Natural killer cell treated with Interleukin-12 subunit alpha and Interleukin-12 subunit beta and Interleukin-15 and Interleukin-18, amount 100 ng/mL, for 72 hours (primary cell): Measurements from ENCODE around the gene PNPLA2. TPM values are rescaled to one million over a fixed set of nuclear protein-coding genes. Genes with fewer than 3 reads are reported as not detected.

Experiments
- ATAC-seq, 2 donors: fragments of 150-1000 bp; cut with Tn5 transposase in 1 of 2; sonication (Bioruptor Pico), chemical (Tn5 transposase) in 1 of 2; 2 replicates each; pipeline ENCODE4 v1.10.0; 2021
- DNase-seq: peaks from one replicate; pipeline ENCODE4 v3.0.0; 2022; ENCODE audit warnings: low spot score
- H3K27ac Mint-ChIP-seq, 2 donors: 1 replicate in 1 of 2; 2 replicates in 1 of 2; pipeline ENCODE4 v1.8.0; 2022; ENCODE audit warnings: mixed read lengths in 2 of 2, mild to moderate bottlenecking in 1 of 2, moderate library complexity in 1 of 2
- H3K27me3 Mint-ChIP-seq, 2 donors: 1 replicate in 1 of 2; 2 replicates in 1 of 2; pipeline ENCODE4 v1.8.0; 2022; ENCODE audit warnings: mixed read lengths in 2 of 2
- H3K36me3 Mint-ChIP-seq: one replicate; pipeline ENCODE4 v1.8.0; 2022; ENCODE audit warnings: mixed read lengths
- H3K4me1 Mint-ChIP-seq, 2 donors: 1 replicate in 1 of 2; 2 replicates in 1 of 2; pipeline ENCODE4 v1.8.0; 2022; ENCODE audit warnings: low read depth in 2 of 2, mixed read lengths in 2 of 2, mild to moderate bottlenecking in 1 of 2
- H3K4me3 Mint-ChIP-seq: one replicate; pipeline ENCODE4 v1.8.0; 2022; ENCODE audit warnings: mixed read lengths
- H3K9me3 Mint-ChIP-seq: 2 replicates; pipeline ENCODE4 v1.8.0; 2022; ENCODE audit warnings: mixed read lengths
- total RNA-seq, 2 donors: library from RNA; stranded (reverse); gene quantifications; one replicate each; pipeline ENCODE4 v1.2.3, GENCODE V29; 2022

PNPLA2 gene
- total RNA-seq, 2 donors from 2014 or later: 69.0 to 95.0 TPM

GRCh38 chr11:790721-791564 lies 27.8 kb upstream of the PNPLA2 start:
- Mint-ChIP-seq H3K4me3 (no peak overlapping the region), H3K36me3 (no peaks in the 10 kb centered on the region), H3K27me3 (no peaks in the 10 kb centered on the region), H3K27ac (no peak overlapping the region), H3K9me3 (no peaks in the 10 kb centered on the region), H3K4me1 (peaks cover 2 to 6% of the 10 kb centered on the region in 2 donors)
- DNase-seq: no peak
- ATAC-seq: peak in 1 of 2 donors; percentile 1

- Mint-ChIP-seq H3K4me3 (no peak overlapping the region), H3K36me3 (no peaks in the 10 kb centered on the region), H3K27ac (no peak overlapping the region), H3K27me3 (no peaks in the 10 kb centered on the region), H3K9me3 (no peaks in the 10 kb centered on the region), H3K4me1 (peaks cover 7 to 10% of the 10 kb centered on the region in 2 donors)
- ATAC-seq: no peak
- no peak for DNase-seq
Observed at GRCh38 chr11:791658-792534, 26.8 kb upstream of the PNPLA2 start.

- H3K9me3 Mint-ChIP-seq: no peaks in the 10 kb centered on the region
- H3K4me1 Mint-ChIP-seq: peaks cover 7 to 10% of the 10 kb centered on the region in 2 donors
- no peaks in the 10 kb centered on the region for H3K27me3 Mint-ChIP-seq
- H3K27ac Mint-ChIP-seq: no peak overlapping the region
- ATAC-seq (no peak), DNase-seq (no peak)
- no peaks in the 10 kb centered on the region for H3K36me3 Mint-ChIP-seq
- no peak overlapping the region for H3K4me3 Mint-ChIP-seq
Observed at GRCh38 chr11:792535-792821, 26.2 kb upstream of the PNPLA2 start.

GRCh38 chr11:792873-793272 lies 25.8 kb upstream of the PNPLA2 start:
- Mint-ChIP-seq H3K27ac (no peak overlapping the region), H3K9me3 (no peaks in the 10 kb centered on the region), H3K36me3 (no peaks in the 10 kb centered on the region), H3K4me3 (no peak overlapping the region), H3K4me1 (peaks cover 7 to 10% of the 10 kb centered on the region in 2 donors), H3K27me3 (no peaks in the 10 kb centered on the region)
- no peak for ATAC-seq
- DNase-seq: no peak

GRCh38 chr11:793556-793955 lies 25.2 kb upstream of the PNPLA2 start:
- no peak overlapping the region for H3K4me3 Mint-ChIP-seq
- no peaks in the 10 kb centered on the region for H3K36me3 Mint-ChIP-seq
- peaks cover 7 to 10% of the 10 kb centered on the region in 2 donors for H3K4me1 Mint-ChIP-seq
- no peak overlapping the region for H3K27ac Mint-ChIP-seq
- no peak for ATAC-seq
- no peak for DNase-seq
- H3K27me3 Mint-ChIP-seq: no peaks in the 10 kb centered on the region
- H3K9me3 Mint-ChIP-seq: no peaks in the 10 kb centered on the region

- no peak overlapping the region for H3K27ac Mint-ChIP-seq
- no peak overlapping the region for H3K4me3 Mint-ChIP-seq
- ATAC-seq (no peak), DNase-seq (no peak)
- peaks cover 7 to 10% of the 10 kb centered on the region in 2 donors for H3K4me1 Mint-ChIP-seq
- H3K36me3 Mint-ChIP-seq: no peaks in the 10 kb centered on the region
- no peaks in the 10 kb centered on the region for H3K9me3 Mint-ChIP-seq
- H3K27me3 Mint-ChIP-seq: no peaks in the 10 kb centered on the region
Observed at GRCh38 chr11:794013-794765, 24.5 kb upstream of the PNPLA2 start.

GRCh38 chr11:794766-795633 lies 23.7 kb upstream of the PNPLA2 start:
- ATAC-seq: no peak
- DNase-seq: no peak
- Mint-ChIP-seq H3K9me3 (no peaks in the 10 kb centered on the region), H3K4me1 (peaks cover 7 to 10% of the 10 kb centered on the region in 2 donors), H3K36me3 (no peaks in the 10 kb centered on the region), H3K27me3 (no peaks in the 10 kb centered on the region), H3K27ac (no peak overlapping the region), H3K4me3 (peak overlapping the region; percentile 45)

GRCh38 chr11:795634-796564 lies 22.8 kb upstream of the PNPLA2 start:
- ATAC-seq: peak; percentile 83 to 86

GRCh38 chr11:796565-797295 lies 22.0 kb upstream of the PNPLA2 start:
- Mint-ChIP-seq H3K9me3 (no peaks in the 10 kb centered on the region), H3K36me3 (no peaks in the 10 kb centered on the region), H3K27ac (peak overlapping the region; percentile 82 to 93), H3K4me1 (peaks cover 7% of the 10 kb centered on the region in 2 donors), H3K27me3 (no peaks in the 10 kb centered on the region), H3K4me3 (peak overlapping the region; percentile 97)
- ATAC-seq: no peak
- DNase-seq: no peak

More at GRCh38 chr11:795634-796564, 22.8 kb upstream of the PNPLA2 start:
- Mint-ChIP-seq H3K4me3 (peak overlapping the region; percentile 97), H3K27ac (peak overlapping the region; percentile 82 to 93), H3K36me3 (no peaks in the 10 kb centered on the region), H3K9me3 (no peaks in the 10 kb centered on the region), H3K27me3 (no peaks in the 10 kb centered on the region), H3K4me1 (peaks cover 7 to 10% of the 10 kb centered on the region in 2 donors)
- DNase-seq: peak; percentile 91

GRCh38 chr11:797296-798092 lies 21.2 kb upstream of the PNPLA2 start:
- Mint-ChIP-seq H3K4me1 (peaks cover 7% of the 10 kb centered on the region in 2 donors), H3K4me3 (peak overlapping the region; percentile 97), H3K27me3 (no peaks in the 10 kb centered on the region), H3K27ac (peak overlapping the region; percentile 82 to 93), H3K9me3 (no peaks in the 10 kb centered on the region), H3K36me3 (no peaks in the 10 kb centered on the region)
- peak; percentile 85 for DNase-seq
- ATAC-seq: peak; percentile 64 to 70

GRCh38 chr11:798093-798713 lies 20.5 kb upstream of the PNPLA2 start, which contains the start of gene SLC25A22:
SLC25A22 (minus strand) TSS chr11:798281; CDS start chr11:795006, 3,275 bp downstream.
- peak within 1 kb of the TSS; percentile 97 for H3K4me3 Mint-ChIP-seq
- H3K9me3 Mint-ChIP-seq: no peaks in the 10 kb centered on the region
- H3K27ac Mint-ChIP-seq: peak within 1 kb of the TSS; percentile 82 to 93
- no peaks in the 10 kb centered on the region for H3K36me3 Mint-ChIP-seq
- ATAC-seq (peak; percentile 78 to 84), DNase-seq (peak; percentile 88)
- H3K27me3 Mint-ChIP-seq: no peaks in the 10 kb centered on the region
- H3K4me1 Mint-ChIP-seq: peaks cover 7% of the 10 kb centered on the region in 2 donors
